IMR-90 (cell line): ENCODE results near the gene GJC2. TPM values are rescaled to one million over a fixed set of nuclear protein-coding genes. Genes with fewer than 3 reads are reported as not detected.

Source experiments
- ATAC-seq: fragments of 200-7000 bp; cut with Tn5 transposase; 2 replicates; pipeline ENCODE4 v1.9.1; 2020; ENCODE audit warnings: low read depth, mild to moderate bottlenecking, moderate library complexity
- BruUV-seq: library from RNA; stranded (reverse); fragments of 400-500 nt; replicated peaks from 2 replicates; lab custom pipeline; 2021; lab: Mats Ljungman, UMichigan
- CTCF ChIA-PET: fragments of 300-600 bp; formaldehyde crosslinking; extraction: SDS; loops from one replicate; lab custom pipeline; 2021; ENCODE audit warnings: antibody characterized with exemption; lab: Yijun Ruan, JAX
- POLR2A ChIA-PET: fragments of 300-600 bp; sonication (Branson Sonifier 250); formaldehyde crosslinking; loops from one replicate; lab custom pipeline; 2022; ENCODE audit warnings: antibody characterized with exemption; ENCODE audit not compliant: unreplicated experiment; lab: Charles Lee
- DNase-seq: peaks from one replicate; pipeline ENCODE4 v3.0.0; 2013
- H2AFZ ChIP-seq: replicated peaks from 2 replicates; pipeline ENCODE3; 2013; ENCODE audit warnings: low read length, mild to moderate bottlenecking; ENCODE audit not compliant: poor library complexity
- H2AK5ac ChIP-seq: 2 replicates; pipeline ENCODE4 v1.6.1; 2013; ENCODE audit warnings: low read depth, low read length, inconsistent platforms
- H2AK9ac ChIP-seq: replicated peaks from 2 replicates; pipeline ENCODE3; 2013; ENCODE audit warnings: mild to moderate bottlenecking, low read depth, low read length, moderate library complexity; ENCODE audit not compliant: poor library complexity
- H2BK120ac ChIP-seq: 2 replicates; pipeline ENCODE4 v1.6.1; 2013; ENCODE audit warnings: low read depth, low read length, inconsistent platforms
- H2BK15ac ChIP-seq: 3 replicates; pipeline ENCODE4 v1.6.1; 2013; ENCODE audit warnings: low read depth, low read length, inconsistent platforms
- H2BK20ac ChIP-seq: 2 replicates; pipeline ENCODE4 v1.6.1; 2013; ENCODE audit warnings: low read depth, mild to moderate bottlenecking, inconsistent platforms, low read length, moderate library complexity
- H2BK5ac ChIP-seq: 2 replicates; pipeline ENCODE4 v1.6.1; 2013; ENCODE audit warnings: mild to moderate bottlenecking, low read depth, low read length, inconsistent platforms; ENCODE audit not compliant: poor library complexity, severe bottlenecking
- H3K14ac ChIP-seq: replicated peaks from 2 replicates; pipeline ENCODE4 v1.6.1; 2013; ENCODE audit warnings: low read depth, low read length, inconsistent platforms
- H3K18ac ChIP-seq: 2 replicates; pipeline ENCODE4 v1.6.1; 2013; ENCODE audit warnings: low read depth, low read length, control low read depth
- H3K23ac ChIP-seq: 2 replicates; pipeline ENCODE4 v1.6.1; 2013; ENCODE audit warnings: low read depth, low read length, inconsistent platforms
- H3K27ac ChIP-seq: 2 replicates; pipeline ENCODE4 v1.5.1; 2013; ENCODE audit warnings: mild to moderate bottlenecking, control low read depth, low read length; ENCODE audit not compliant: insufficient read depth
- H3K27me3 ChIP-seq: 2 replicates; pipeline ENCODE4 v1.6.1; 2013; ENCODE audit warnings: low read length; ENCODE audit not compliant: control insufficient read depth, insufficient read depth
- H3K36me3 ChIP-seq: 2 replicates; pipeline ENCODE4 v1.6.1; 2013; ENCODE audit warnings: low read length, mixed read lengths; ENCODE audit not compliant: control insufficient read depth, insufficient read depth
- H3K4ac ChIP-seq: 2 replicates; pipeline ENCODE4 v1.6.1; 2013; ENCODE audit warnings: low read depth, low read length, inconsistent platforms
- H3K4me1 ChIP-seq: 2 replicates; pipeline ENCODE4 v1.6.1; 2013; ENCODE audit warnings: low read length, mixed read lengths; ENCODE audit not compliant: control insufficient read depth, insufficient read depth
- H3K4me2 ChIP-seq: 2 replicates; pipeline ENCODE4 v1.6.1; 2013; ENCODE audit warnings: low read depth, mild to moderate bottlenecking, control low read depth, low read length, moderate library complexity
- H3K4me3 ChIP-seq: 2 replicates; pipeline ENCODE4 v1.5.1; 2013; ENCODE audit warnings: low read depth, mild to moderate bottlenecking, control low read depth, low read length, moderate library complexity; ENCODE audit not compliant: insufficient read depth
- H3K56ac ChIP-seq: 2 replicates; pipeline ENCODE4 v1.6.1; 2013; ENCODE audit warnings: low read length, inconsistent platforms; ENCODE audit not compliant: insufficient read depth; ENCODE audit errors: extremely low read depth
- H3K79me1 ChIP-seq, 2 experiments: 2 replicates each; pipeline ENCODE4 v1.6.1; 2013; ENCODE audit warnings: low read length in 2 of 2, inconsistent platforms in 1 of 2, low read depth in 1 of 2
- H3K9ac ChIP-seq: 2 replicates; pipeline ENCODE4 v1.6.1; 2013; ENCODE audit warnings: low read depth, low read length, control low read depth
- H3K9me1 ChIP-seq: 2 replicates; pipeline ENCODE4 v1.6.1; 2013; ENCODE audit warnings: low read length, inconsistent platforms; ENCODE audit not compliant: insufficient read depth
- H3K9me3 ChIP-seq: 2 replicates; pipeline ENCODE4 v1.6.1; 2013; ENCODE audit warnings: low read length; ENCODE audit not compliant: control insufficient read depth, insufficient read depth
- H4K20me1 ChIP-seq: 2 replicates; pipeline ENCODE4 v1.6.1; 2013; ENCODE audit warnings: low read length, inconsistent platforms; ENCODE audit not compliant: insufficient read depth
- H4K5ac ChIP-seq: 2 replicates; pipeline ENCODE4 v1.6.1; 2013; ENCODE audit warnings: mild to moderate bottlenecking, low read depth, low read length, control low read depth
- H4K8ac ChIP-seq, 2 experiments: 2 replicates each; pipeline ENCODE4 v1.6.1; 2013; ENCODE audit warnings: low read depth in 2 of 2, low read length in 2 of 2, control low read depth in 1 of 2, inconsistent platforms in 1 of 2
- H4K91ac ChIP-seq: 2 replicates; pipeline ENCODE4 v1.6.1; 2013; ENCODE audit warnings: low read depth, low read length, inconsistent platforms; ENCODE audit not compliant: insufficient read depth
- CHD1 ChIP-seq: IDR thresholded peaks from 2 replicates; pipeline ENCODE4 v1.6.1; 2012; ENCODE audit warnings: low read depth, low read length, improper control_type of control experiment
- CTCF ChIP-seq: conservative IDR thresholded peaks from 2 replicates; pipeline ENCODE4 v1.5.1; 2012; ENCODE audit warnings: mild to moderate bottlenecking, low read depth, low read length, improper control_type of control experiment
- ELK1 ChIP-seq: fragments of 150-350 bp; IDR thresholded peaks from 2 replicates; pipeline ENCODE4 v1.6.1; 2016; ENCODE audit warnings: low read depth, mild to moderate bottlenecking, low read length, moderate library complexity, borderline replicate concordance
- FOS ChIP-seq: fragments of 150-350 bp; IDR thresholded peaks from 2 replicates; pipeline ENCODE4 v1.6.1; 2016; ENCODE audit warnings: low read depth, low read length
- MAFK ChIP-seq: IDR thresholded peaks from 2 replicates; pipeline ENCODE4 v1.6.1; 2012; ENCODE audit warnings: low read depth, low read length, improper control_type of control experiment
- NFE2L2 ChIP-seq: fragments of 150-350 bp; IDR thresholded peaks from 2 replicates; pipeline ENCODE4 v1.6.1; 2016; ENCODE audit warnings: low read depth, mild to moderate bottlenecking, low read length
- POLR2A ChIP-seq: IDR thresholded peaks from 2 replicates; pipeline ENCODE4 v1.6.1; 2012; ENCODE audit warnings: mild to moderate bottlenecking, low read depth, low read length
- RAD21 ChIP-seq: IDR thresholded peaks from 2 replicates; pipeline ENCODE4 v1.6.1; 2012; ENCODE audit warnings: low read length, improper control_type of control experiment
- RFX5 ChIP-seq: IDR thresholded peaks from 2 replicates; pipeline ENCODE4 v1.8.0; 2012; ENCODE audit warnings: low read depth, mild to moderate bottlenecking, low read length, moderate library complexity
- SMC3 ChIP-seq: fragments of 150-350 bp; IDR thresholded peaks from 2 replicates; pipeline ENCODE4 v1.6.1; 2016; ENCODE audit warnings: low read depth, mild to moderate bottlenecking, antibody characterized with exemption, low read length, moderate library complexity
- USF2 ChIP-seq: fragments of 150-350 bp; IDR thresholded peaks from 2 replicates; pipeline ENCODE4 v1.6.1; 2017; ENCODE audit warnings: mild to moderate bottlenecking, antibody characterized with exemption, low read length, low read depth
- WGBS, 2 experiments: methylation state at CpG; one replicate each; pipeline versions ENCODE4 v1.1.5 to v1.1.7; 2013; ENCODE audit warnings: missing lambda C conversion rate in 2 of 2; ENCODE audit not compliant: insufficient read length in 1 of 2; ENCODE audit errors: extremely low coverage in 2 of 2; 5-methylcytosine and 5-hydroxymethylcytosine counted together
- dilution Hi-C: fragments of 300-500 bp; cut with HindIII; formaldehyde crosslinking; loops from one replicate; pipeline ENCODE4 v1.14.3; 2018; ENCODE audit warnings: low sequenced_read_pairs; ENCODE audit not compliant: unreplicated experiment
- in situ Hi-C: fragments of 300-500 bp; cut with MboI; formaldehyde crosslinking; loops from 3 replicates; pipeline ENCODE4 v1.14.3; 2019; ENCODE audit warnings: low sequenced_read_pairs, inconsistent platforms, mixed read lengths
- intact Hi-C: fragments of 100-400 bp; cut with micrococcal nuclease; formaldehyde crosslinking; loops from 2 replicates; pipeline ENCODE4 v1.10.0; 2022
- polyA plus RNA-seq, 3 experiments: library from polyadenylated mRNA; depleted of rRNA; stranded (reverse); fragments of >200 nt; gene quantifications; 2 replicates each; pipeline ENCODE4 v1.2.3, GENCODE V29; 2012; ENCODE audit warnings: low replicate concordance in 1 of 3
- total RNA-seq: library from RNA; depleted of rRNA; stranded (reverse); fragments of >200 nt; gene quantifications from 2 replicates; pipeline ENCODE4 v1.2.3, GENCODE V29; 2012

The GJC2 gene
- total and polyA plus RNA-seq, 2 of the 4 experiments (the other 2 are of a cell fraction) = 1.1 to 1.7 TPM

DNA sequence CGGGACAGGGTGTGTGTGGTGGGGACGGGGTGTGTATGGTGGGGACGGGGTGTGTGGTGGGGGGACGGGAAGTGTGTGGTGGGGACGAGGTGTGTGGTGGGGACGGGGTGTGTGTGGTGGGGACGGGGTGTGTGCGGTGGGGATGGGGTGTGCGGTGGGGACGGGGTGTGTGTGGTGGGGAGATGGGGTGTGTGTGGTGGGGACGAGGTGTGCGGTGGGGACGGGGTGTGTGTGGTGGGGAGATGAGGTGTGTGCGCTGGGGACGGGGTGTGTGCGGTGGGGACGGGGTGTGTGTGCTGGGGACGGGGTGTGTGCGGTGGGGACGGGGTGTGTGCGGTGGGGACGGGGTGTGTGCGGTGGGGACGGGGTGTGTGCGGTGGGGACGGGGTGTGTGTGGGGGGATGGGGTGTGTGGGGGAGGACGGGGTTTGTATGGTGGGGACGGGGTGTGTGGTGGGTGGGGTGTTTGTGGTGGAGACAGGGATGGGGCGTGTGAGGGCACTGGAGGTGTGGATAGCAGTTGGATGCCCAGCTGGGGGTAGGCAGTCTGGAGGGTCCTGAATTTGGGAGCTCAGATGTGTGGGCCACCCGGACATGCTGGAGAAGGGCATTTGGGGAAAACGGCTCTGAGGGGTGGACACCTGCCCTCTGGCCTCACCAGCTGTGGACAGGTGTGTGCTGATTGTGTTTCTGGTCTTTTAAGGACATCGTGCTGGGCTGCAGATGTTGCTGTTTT, 32.7 kb downstream of the GJC2 start:
- CTCF ChIA-PET = no interaction called here
- in situ Hi-C loops = no loop called here

More for the DNA sequence above, 32.7 kb downstream of the GJC2 start:
- dilution Hi-C loops = no loop called here
- Histone ChIP-seq H3K9me1 (peaks cover 18% of the 10 kb centered on the region), H4K91ac (no peak overlapping the region), H3K4me2 (no peak overlapping the region), H3K79me1 (peaks cover 6 to 14% of the 10 kb centered on the region in 2 experiments; a peak in 3 of 4 replicates), H2AK5ac (no peak overlapping the region), H2BK120ac (no peak overlapping the region), H3K36me3 (no peaks in the 10 kb centered on the region), H2AK9ac (no peak overlapping the region), H3K9ac (no peak overlapping the region), H2BK5ac (no peak overlapping the region), H3K18ac (no peak overlapping the region), H4K8ac (no peak overlapping the region), H3K23ac (no peak overlapping the region), H3K9me3 (0 out of 2 replicates have a peak, but pooled peaks cover 2% of the 10 kb centered on the region), H3K4ac (no peak overlapping the region), H4K5ac (no peak overlapping the region), H3K4me3 (no peak overlapping the region), H3K27ac (no peak overlapping the region), H3K4me1 (peaks cover 11% of the 10 kb centered on the region), H2BK20ac (no peak overlapping the region), H3K14ac (no peak overlapping the region), H3K27me3 (no peaks in the 10 kb centered on the region), H2BK15ac (no peak overlapping the region), H2AFZ (no peak overlapping the region), H3K56ac (no peak overlapping the region), H4K20me1 (no peaks in the 10 kb centered on the region)
- BruUV-seq = no TSS peak
- POLR2A ChIA-PET = no interaction called here
- intact Hi-C loops = no loop called here
- no peak for TF ChIP-seq SMC3
- TF ChIP-seq NFE2L2 = no peak
- TF ChIP-seq FOS = no peak
- TF ChIP-seq CHD1 = no peak
- no peak for TF ChIP-seq USF2
- no peak for TF ChIP-seq RFX5
- no peak for TF ChIP-seq ELK1
- no peak for TF ChIP-seq CTCF
- TF ChIP-seq MAFK = no peak
- no peak for TF ChIP-seq POLR2A
- no peak for TF ChIP-seq RAD21
- ATAC-seq (no peak), DNase-seq (no peak)
- WGBS, 2 experiments = 93 to 100% methylated on average over 3 to 7 of the region's 32 CpGs
